ENCODE data around the gene VRK1. TPM values are rescaled to one million over a fixed set of nuclear protein-coding genes. Genes with fewer than 3 reads are reported as not detected.

VRK1 gene
- total and polyA plus RNA-seq, 2 of the 8 experiments (the other 6 are each of a cell fraction or from before 2014, with no cell fraction given): 24.2 to 64.8 TPM

GRCh38 chr14:96830946-96831345 lies 33.8 kb downstream of the VRK1 start:
- TF ChIP-seq YY1 (IDR thresholded peaks at IDR 0.05; ENCODE audit: low read depth, low read length): no peak
- no peak for TF ChIP-seq CHD2 (IDR thresholded peaks at IDR 0.05; ENCODE audit: low read length)
- no peak for TF ChIP-seq RNF2 (IDR thresholded peaks at IDR 0.05; ENCODE audit: borderline replicate concordance, low read depth, low read length, missing control alignments, poor library complexity, severe bottlenecking)
- no peak for TF ChIP-seq ASH2L (IDR thresholded peaks at IDR 0.05; ENCODE audit: low read length)
- Histone ChIP-seq H3K4me1 (replicated peaks in 1 of 4; ENCODE audit: control insufficient read depth in 3 of 4, insufficient read depth in 4 of 4, low read length in 3 of 4) (no peaks in the 10 kb centered on the region), H2BK20ac (ENCODE audit: low read length) (no peak overlapping the region), H2AFZ (ENCODE audit: low read length) (no peak overlapping the region), H3K4me2 (ENCODE audit: insufficient read depth in 1 of 2, low read depth in 2 of 2, low read length in 2 of 2) (no peak overlapping the region), H2AK5ac (ENCODE audit: low read depth, low read length) (no peak overlapping the region), H3K14ac (ENCODE audit: insufficient read length) (no peak overlapping the region), H4K8ac (ENCODE audit: extremely low read depth, insufficient read depth, low read length) (no peak overlapping the region), H2BK120ac (replicated peaks; ENCODE audit: low read depth, low read length) (no peak overlapping the region), H3K4ac (replicated peaks; ENCODE audit: insufficient read length, low read depth, low read length) (no peak overlapping the region), H3K23ac (ENCODE audit: insufficient read length) (no peak overlapping the region), H4K5ac (ENCODE audit: insufficient read length, low read depth, low read length) (no peak overlapping the region), H3K79me1 (ENCODE audit: low read depth, low read length) (peaks cover 3% of the 10 kb centered on the region; the same call in 1 of the 2 replicates), H2BK15ac (ENCODE audit: low read length) (no peak overlapping the region), H4K20me1 (replicated peaks in 1 of 2; ENCODE audit: control insufficient read depth in 1 of 2, insufficient read depth in 2 of 2, low read length in 2 of 2) (peaks cover 6 to 7% of the 10 kb centered on the region in 2 experiments), H3K9ac (replicated peaks in 1 of 4; ENCODE audit: extremely low read depth in 1 of 4, low read depth in 3 of 4, low read length in 3 of 4) (no peak overlapping the region), H3K18ac (ENCODE audit: extremely low read depth, low read length) (no peak overlapping the region), H3K23me2 (ENCODE audit: low read depth, low read length) (no peaks in the 10 kb centered on the region), H3K9me3 (ENCODE audit: insufficient read depth in 2 of 2, low read depth in 1 of 2, low read length in 1 of 2) (no peaks in the 10 kb centered on the region), H3K27ac (ENCODE audit: low read depth, low read length) (no peak overlapping the region), H3K56ac (replicated peaks; ENCODE audit: insufficient read length, low read depth, low read length) (no peak overlapping the region), H3K4me3 (ENCODE audit: extremely low read depth in 1 of 4, insufficient read depth in 2 of 4, low read depth in 3 of 4, low read length in 4 of 4) (no peak overlapping the region), H2BK5ac (ENCODE audit: low read depth, low read length) (no peak overlapping the region), H3K27me3 (replicated peaks in 1 of 4; ENCODE audit: control insufficient read depth in 3 of 4, extremely low read depth in 1 of 4, insufficient read depth in 3 of 4, low read length in 3 of 4) (no peaks in the 10 kb centered on the region), H3K79me2 (ENCODE audit: control insufficient read depth in 1 of 2, insufficient read depth in 2 of 2, low read length in 2 of 2) (peaks cover 3 to 75% of the 10 kb centered on the region in 2 experiments; a peak in 2 of 4 replicates), H2BK12ac (ENCODE audit: low read depth, low read length) (no peak overlapping the region), H3K36me3 (ENCODE audit: control insufficient read depth in 2 of 4, insufficient read depth in 4 of 4, low read length in 3 of 4) (peaks cover 0 to 7% (median 2%) of the 10 kb centered on the region in 4 experiments; a peak in 4 of 8 replicates), H4K91ac (replicated peaks; ENCODE audit: insufficient read length, low read length) (no peak overlapping the region)
- FAIRE-seq (no peak), DNase-seq (ENCODE audit: low read depth in 1 of 2, low spot score in 2 of 2) (no peak)
- ChIA-PET CTCF (ENCODE audit: partially characterized antibody) (interaction anchor here (0.6 to 3.1 kb wide), 3 partner anchors 22 to 329 kb away, joined by 3 to 13 read pairs (median 3); no protein-coding TSS in a partner anchor), POLR2A (ENCODE audit: partially characterized antibody) (no interaction called here)
- 87% methylated on average over 1 of the region's 1 CpG; no CpG with 5 or more reads in 1 of the 2 experiments for WGBS, 2 experiments (ENCODE audit: extremely low coverage in 1 of 2, insufficient coverage in 1 of 2, insufficient read length in 1 of 2, insufficient replicate concordance in 2 of 2, low coverage in 1 of 2, low lambda C conversion rate in 2 of 2, missing lambda C conversion rate in 1 of 2)

Data from H1 (cell line).